ENCODE data around the gene MTARC1. TPM values are rescaled to one million over a fixed set of nuclear protein-coding genes. Genes with fewer than 3 reads are reported as not detected.
A peak's percentile ranks its signal among the peaks of the same experiment; 100 is the strongest.

Gene MTARC1
- total RNA-seq (ENCODE audit: unreplicated experiment): 2.6 TPM
- long read RNA-seq: 0 reads

DNA sequence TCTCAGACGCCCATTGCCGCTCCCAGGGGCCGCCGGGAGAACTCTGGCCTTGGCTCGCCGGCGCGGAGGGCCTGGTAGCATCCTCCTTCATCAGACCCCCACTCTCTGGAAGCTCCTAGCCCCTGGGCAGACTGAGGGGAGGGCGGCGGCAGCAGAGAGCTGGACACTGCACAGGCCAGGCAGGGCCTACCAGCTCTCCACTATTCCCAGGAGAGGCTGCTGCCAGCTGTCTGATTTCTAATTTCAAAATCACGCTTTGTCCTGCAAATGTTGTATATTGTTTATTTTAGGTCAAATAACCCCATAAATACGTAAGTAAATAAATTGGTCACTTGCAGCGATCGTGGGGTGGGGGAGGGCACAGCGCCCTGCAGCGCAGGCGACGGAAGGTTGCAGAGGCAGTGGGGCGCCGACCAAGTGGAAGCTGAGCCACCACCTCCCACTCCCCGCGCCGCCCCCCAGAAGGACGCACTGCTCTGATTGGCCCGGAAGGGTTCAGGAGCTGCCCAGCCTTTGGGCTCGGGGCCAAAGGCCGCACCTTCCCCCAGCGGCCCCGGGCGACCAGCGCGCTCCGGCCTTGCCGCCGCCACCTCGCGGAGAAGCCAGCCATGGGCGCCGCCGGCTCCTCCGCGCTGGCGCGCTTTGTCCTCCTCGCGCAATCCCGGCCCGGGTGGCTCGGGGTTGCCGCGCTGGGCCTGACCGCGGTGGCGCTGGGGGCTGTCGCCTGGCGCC, at the start of gene MTARC1:
Gene MTARC1 (plus strand): TSS at position 577 of the 732 bp plus-strand sequence. CDS start 32 bp downstream, at position 609.
- Mint-ChIP-seq H3K36me3 (ENCODE audit: low read depth, unreplicated experiment) (no peaks in the 10 kb centered on the region), H3K9me3 (ENCODE audit: unreplicated experiment) (no peaks in the 10 kb centered on the region), H3K4me1 (ENCODE audit: unreplicated experiment) (no peaks in the 10 kb centered on the region), H3K27me3 (ENCODE audit: unreplicated experiment) (peaks cover 3% of the 10 kb centered on the region), H3K4me3 (ENCODE audit: unreplicated experiment) (peak within 1 kb of the TSS; percentile 87), H3K27ac (ENCODE audit: unreplicated experiment) (no peak within 1 kb of the TSS)
- DNase-seq (ENCODE audit: low spot score): peak; percentile 65
- TF ChIP-seq, protein P1, sequence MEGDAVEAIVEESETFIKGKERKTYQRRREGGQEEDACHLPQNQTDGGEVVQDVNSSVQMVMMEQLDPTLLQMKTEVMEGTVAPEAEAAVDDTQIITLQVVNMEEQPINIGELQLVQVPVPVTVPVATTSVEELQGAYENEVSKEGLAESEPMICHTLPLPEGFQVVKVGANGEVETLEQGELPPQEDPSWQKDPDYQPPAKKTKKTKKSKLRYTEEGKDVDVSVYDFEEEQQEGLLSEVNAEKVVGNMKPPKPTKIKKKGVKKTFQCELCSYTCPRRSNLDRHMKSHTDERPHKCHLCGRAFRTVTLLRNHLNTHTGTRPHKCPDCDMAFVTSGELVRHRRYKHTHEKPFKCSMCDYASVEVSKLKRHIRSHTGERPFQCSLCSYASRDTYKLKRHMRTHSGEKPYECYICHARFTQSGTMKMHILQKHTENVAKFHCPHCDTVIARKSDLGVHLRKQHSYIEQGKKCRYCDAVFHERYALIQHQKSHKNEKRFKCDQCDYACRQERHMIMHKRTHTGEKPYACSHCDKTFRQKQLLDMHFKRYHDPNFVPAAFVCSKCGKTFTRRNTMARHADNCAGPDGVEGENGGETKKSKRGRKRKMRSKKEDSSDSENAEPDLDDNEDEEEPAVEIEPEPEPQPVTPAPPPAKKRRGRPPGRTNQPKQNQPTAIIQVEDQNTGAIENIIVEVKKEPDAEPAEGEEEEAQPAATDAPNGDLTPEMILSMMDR (IDR thresholded peaks at IDR 0.05; ENCODE audit: unreplicated experiment): no peak

DNA sequence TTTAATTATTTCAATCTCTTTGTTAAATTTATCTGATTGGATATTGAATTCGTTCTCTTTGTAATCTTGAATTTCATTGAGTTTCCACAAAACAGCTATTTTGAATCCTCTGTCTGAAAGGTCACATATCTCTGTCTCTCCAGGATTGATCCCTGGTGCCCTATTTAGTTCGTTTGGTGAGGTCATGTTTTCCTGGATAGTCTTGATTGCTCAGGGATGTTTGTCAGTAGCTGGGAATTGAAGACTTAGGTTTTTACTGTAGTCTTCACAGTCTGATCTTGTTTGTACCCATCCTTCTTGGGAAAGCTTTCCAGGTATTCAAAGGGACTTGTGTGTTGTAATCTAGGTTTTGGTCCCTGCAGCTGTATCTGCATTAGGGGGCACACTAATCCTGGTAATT, 45.4 kb upstream of the MTARC1 start:
- Mint-ChIP-seq H3K4me1 (ENCODE audit: unreplicated experiment) (no peaks in the 10 kb centered on the region), H3K36me3 (ENCODE audit: low read depth, unreplicated experiment) (no peaks in the 10 kb centered on the region), H3K9me3 (ENCODE audit: unreplicated experiment) (no peaks in the 10 kb centered on the region), H3K4me3 (ENCODE audit: unreplicated experiment) (no peak overlapping the region), H3K27me3 (ENCODE audit: unreplicated experiment) (peaks cover 5% of the 10 kb centered on the region), H3K27ac (ENCODE audit: unreplicated experiment) (no peak overlapping the region)
- TF ChIP-seq, protein P1 (IDR thresholded peaks at IDR 0.05; ENCODE audit: unreplicated experiment): no peak
- no peak for DNase-seq (ENCODE audit: low spot score)

DNA sequence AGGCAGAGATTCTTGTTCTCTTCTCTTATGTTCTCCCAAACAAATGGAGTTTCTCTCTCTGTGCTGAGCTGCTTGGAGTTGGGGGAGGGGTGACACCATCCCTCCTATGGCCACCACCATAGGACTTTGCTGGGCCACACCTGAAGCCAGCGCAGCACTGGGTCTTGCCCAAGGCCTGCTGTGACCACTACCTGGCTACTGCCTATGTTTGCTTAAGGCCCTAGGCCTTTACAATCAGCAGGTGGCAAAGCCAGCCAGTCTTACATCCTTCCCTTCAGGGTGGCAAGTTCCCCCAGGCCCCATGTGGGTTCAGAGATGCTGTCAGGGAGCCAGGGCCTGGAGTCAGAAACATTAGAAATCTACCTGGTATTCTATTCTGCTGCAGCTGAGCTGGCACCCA, 44.9 kb upstream of the MTARC1 start:
- Mint-ChIP-seq H3K27ac (ENCODE audit: unreplicated experiment) (no peak overlapping the region), H3K9me3 (ENCODE audit: unreplicated experiment) (no peaks in the 10 kb centered on the region), H3K27me3 (ENCODE audit: unreplicated experiment) (peaks cover 5% of the 10 kb centered on the region)

DNA sequence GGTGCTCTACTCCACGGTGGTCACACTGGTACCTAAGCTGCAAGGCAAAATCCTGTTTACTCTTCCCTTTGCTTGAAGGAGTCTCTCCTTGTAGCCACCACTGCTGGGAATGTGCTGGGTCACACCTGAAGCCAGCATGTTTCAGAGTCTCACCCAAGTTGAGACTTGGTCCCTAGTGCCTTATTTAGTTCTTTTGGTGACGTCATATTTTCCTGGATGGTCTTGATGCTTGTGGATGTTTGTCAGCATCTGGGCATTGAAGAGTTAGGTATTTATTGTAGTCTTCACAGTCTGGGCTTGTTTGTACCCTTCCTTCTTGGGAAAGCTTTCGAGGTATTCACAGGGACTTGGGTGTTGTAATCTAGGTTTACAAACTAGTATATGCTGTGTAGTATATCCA, 44.2 kb upstream of the MTARC1 start:
- no peak for DNase-seq (ENCODE audit: low spot score)
- Mint-ChIP-seq H3K9me3 (ENCODE audit: unreplicated experiment) (no peaks in the 10 kb centered on the region), H3K27ac (ENCODE audit: unreplicated experiment) (no peak overlapping the region), H3K4me1 (ENCODE audit: unreplicated experiment) (no peaks in the 10 kb centered on the region), H3K4me3 (ENCODE audit: unreplicated experiment) (no peak overlapping the region), H3K27me3 (ENCODE audit: unreplicated experiment) (peaks cover 5% of the 10 kb centered on the region), H3K36me3 (ENCODE audit: low read depth, unreplicated experiment) (no peaks in the 10 kb centered on the region)
- TF ChIP-seq, protein P1 (IDR thresholded peaks at IDR 0.05; ENCODE audit: unreplicated experiment): no peak

More for the DNA sequence above, 44.9 kb upstream of the MTARC1 start:
- Mint-ChIP-seq H3K4me3 (ENCODE audit: unreplicated experiment) (no peak overlapping the region), H3K4me1 (ENCODE audit: unreplicated experiment) (no peaks in the 10 kb centered on the region), H3K36me3 (ENCODE audit: low read depth, unreplicated experiment) (no peaks in the 10 kb centered on the region)
- TF ChIP-seq, protein P1 (IDR thresholded peaks at IDR 0.05; ENCODE audit: unreplicated experiment): no peak
- DNase-seq (ENCODE audit: low spot score): no peak

DNA sequence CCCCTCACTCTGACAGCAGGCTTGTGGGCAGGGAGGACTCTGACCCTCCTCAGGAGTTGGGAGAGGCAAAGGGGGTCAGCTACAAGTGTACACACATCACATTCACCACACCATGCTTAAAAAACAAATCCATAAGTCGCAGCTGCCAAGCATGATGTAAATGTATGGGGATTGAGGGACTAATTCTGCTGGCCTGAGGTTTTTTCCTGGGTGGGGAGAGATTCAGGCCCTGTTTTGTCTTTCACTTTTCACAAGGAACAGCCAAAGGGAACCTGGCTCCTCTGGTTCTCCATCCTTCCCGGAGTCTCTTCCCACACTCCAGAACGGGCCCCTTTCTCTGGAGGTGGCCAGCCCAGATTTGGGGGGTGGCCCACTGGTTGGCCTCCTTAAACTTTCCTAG, 39.9 kb upstream of the MTARC1 start:
- TF ChIP-seq, protein P1 (IDR thresholded peaks at IDR 0.05; ENCODE audit: unreplicated experiment): no peak
- Mint-ChIP-seq H3K36me3 (ENCODE audit: low read depth, unreplicated experiment) (no peaks in the 10 kb centered on the region), H3K4me1 (ENCODE audit: unreplicated experiment) (peaks cover 20% of the 10 kb centered on the region), H3K4me3 (ENCODE audit: unreplicated experiment) (no peak overlapping the region), H3K9me3 (ENCODE audit: unreplicated experiment) (no peaks in the 10 kb centered on the region), H3K27me3 (ENCODE audit: unreplicated experiment) (peaks cover 6% of the 10 kb centered on the region), H3K27ac (ENCODE audit: unreplicated experiment) (no peak overlapping the region)
- DNase-seq (ENCODE audit: low spot score): no peak
